K562 (cell line): ENCODE results near the gene GPR39. TPM values are rescaled to one million over a fixed set of nuclear protein-coding genes. Genes with fewer than 3 reads are reported as not detected.
A peak's percentile ranks its signal among the peaks of the same experiment; 100 is the strongest.

Experiments used
- KDM5B ChIP-seq: fragments of 200-600 bp; sonication (generic); IDR thresholded peaks from 2 replicates; pipeline ENCODE4 v1.6.1; 2012; ENCODE audit warnings: low read depth, mild to moderate bottlenecking, moderate library complexity, low read length, control low read depth, inconsistent platforms; ENCODE audit not compliant: insufficient replicate concordance
- POLR3A ChIP-seq: IDR thresholded peaks from 2 replicates; pipeline ENCODE4 v1.6.1; 2011; ENCODE audit warnings: borderline replicate concordance, mild to moderate bottlenecking, moderate library complexity; ENCODE audit not compliant: insufficient read length, insufficient read depth; ENCODE audit errors: extremely low read depth
- RBM14 ChIP-seq: fragments of 200-400 bp; formaldehyde crosslinking; IDR thresholded peaks from 2 replicates; pipeline ENCODE4 v1.6.1; 2018; ENCODE audit warnings: low read depth, mild to moderate bottlenecking, low read length, moderate library complexity, borderline replicate concordance; ENCODE audit not compliant: insufficient read depth
- SMC3 ChIP-seq: conservative IDR thresholded peaks from 2 replicates; pipeline ENCODE4 v1.6.1; 2011; ENCODE audit warnings: low read depth, low read length, improper control_type of control experiment; ENCODE audit not compliant: insufficient read depth
- ZNF316 ChIP-seq: fragments of 450-650 bp; IDR thresholded peaks from 2 replicates; pipeline ENCODE4 v1.6.1; 2016
- ZNF324 ChIP-seq: fragments of 250-450 bp; sonication (Bioruptor Pico); IDR thresholded peaks from 2 replicates; pipeline ENCODE4 v1.4.0; 2020; ENCODE audit warnings: mild to moderate bottlenecking
- ZNF444 ChIP-seq: fragments of 250-450 bp; sonication (Bioruptor Pico); IDR thresholded peaks from 2 replicates; pipeline ENCODE4 v1.4.0; 2020; ENCODE audit warnings: mild to moderate bottlenecking, moderate library complexity
- ZNF764 ChIP-seq: fragments of 250-450 bp; sonication (Bioruptor Pico); IDR thresholded peaks from 2 replicates; pipeline ENCODE4 v1.4.0; 2020; ENCODE audit warnings: low read depth, mild to moderate bottlenecking, moderate library complexity
- polyA plus RNA-seq, 8 experiments: library from polyadenylated mRNA; depleted of rRNA in 4 of 8; stranded (reverse) in 5 of 8; unstranded in 3 of 8; fragments of >200 nt; fragmentation: Nextera tagmentation in 2 of 8; fragmentation: Illumina TruSeq in 1 of 8; extraction: Ambion mirVana in 2 of 8; extraction: Trizol in 1 of 8; gene quantifications; 2 replicates each; pipeline versions ENCODE4 v1.2.1 to v1.2.3, GENCODE V29; 2011 to 2014; ENCODE audit warnings: inconsistent platforms in 1 of 8, missing spikeins in 1 of 8
- total RNA-seq, 7 experiments: library from RNA; depleted of rRNA in 6 of 7; stranded (reverse); fragments of >200 nt in 6 of 7; fragmentation: Illumina TruSeq in 2 of 7; extraction: Trizol in 2 of 7; gene quantifications; 2 replicates each; pipeline versions ENCODE4 v1.2.1 to v1.2.3, GENCODE V29; 2011 to 2021; ENCODE audit warnings: low replicate concordance in 1 of 7
- TF ChIP-seq, protein P1 (sequence below): fragments of 450-650 bp; IDR thresholded peaks from 2 replicates; pipeline ENCODE4 v1.6.1; 2018; ENCODE audit warnings: mild to moderate bottlenecking, low read depth; ENCODE audit not compliant: partially characterized antibody
- TF ChIP-seq, protein P2 (sequence below), 2 experiments: fragments of 450-650 bp; formaldehyde crosslinking in 1 of 2; IDR thresholded peaks; 2 replicates each; pipeline versions ENCODE4 v1.4.0 to v1.6.1; 2014 to 2020; ENCODE audit warnings: mild to moderate bottlenecking in 2 of 2, borderline replicate concordance in 1 of 2, low read depth in 1 of 2
- TF ChIP-seq, protein P3 (sequence below), 3 experiments: IDR thresholded peaks in 2 of 3; conservative IDR thresholded peaks in 1 of 3; 2 replicates each; pipeline ENCODE4 v1.5.1; 2011 to 2012; ENCODE audit warnings: low read length in 3 of 3, mild to moderate bottlenecking in 3 of 3, control low read depth in 2 of 3, improper control_type of control experiment in 1 of 3, inconsistent platforms in 1 of 3, low read depth in 1 of 3, mixed read lengths in 1 of 3, moderate library complexity in 1 of 3; ENCODE audit not compliant: insufficient read depth in 2 of 3

GPR39 gene
- total and polyA plus RNA-seq, 9 of the 15 experiments (the other 6 are each of a cell fraction or from before 2014, with no cell fraction given), result 0.04 TPM; not detected in 8

DNA sequence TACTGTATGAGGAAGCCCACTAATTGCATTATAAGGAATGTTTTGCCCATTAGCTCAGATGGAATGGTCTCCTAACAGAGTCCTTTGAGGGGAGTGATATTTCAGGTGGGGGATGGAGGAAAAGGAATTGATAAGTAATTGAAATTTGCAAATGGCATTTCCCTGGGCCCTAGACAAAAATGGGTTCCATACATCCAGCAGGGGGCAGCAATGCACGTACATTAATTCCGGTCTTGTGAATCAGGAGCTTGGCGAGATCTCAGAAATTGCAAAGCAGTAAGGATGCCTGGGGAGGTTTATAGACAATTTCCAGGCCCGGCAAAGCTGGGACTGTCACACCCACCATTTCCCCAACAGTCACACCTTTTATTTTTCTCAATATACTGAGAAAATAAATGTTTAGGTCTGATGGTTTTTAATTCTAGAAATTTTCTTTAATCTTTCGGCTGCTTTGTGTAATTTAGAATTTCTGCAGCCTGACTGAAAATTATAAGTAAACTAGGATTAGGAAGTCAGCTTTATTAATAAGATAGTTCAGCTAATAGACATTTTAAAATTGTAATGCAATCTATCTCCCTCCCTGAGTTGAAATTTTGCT, 130.6 kb downstream of the GPR39 start (continued):
- TF ChIP-seq, protein P1, sequence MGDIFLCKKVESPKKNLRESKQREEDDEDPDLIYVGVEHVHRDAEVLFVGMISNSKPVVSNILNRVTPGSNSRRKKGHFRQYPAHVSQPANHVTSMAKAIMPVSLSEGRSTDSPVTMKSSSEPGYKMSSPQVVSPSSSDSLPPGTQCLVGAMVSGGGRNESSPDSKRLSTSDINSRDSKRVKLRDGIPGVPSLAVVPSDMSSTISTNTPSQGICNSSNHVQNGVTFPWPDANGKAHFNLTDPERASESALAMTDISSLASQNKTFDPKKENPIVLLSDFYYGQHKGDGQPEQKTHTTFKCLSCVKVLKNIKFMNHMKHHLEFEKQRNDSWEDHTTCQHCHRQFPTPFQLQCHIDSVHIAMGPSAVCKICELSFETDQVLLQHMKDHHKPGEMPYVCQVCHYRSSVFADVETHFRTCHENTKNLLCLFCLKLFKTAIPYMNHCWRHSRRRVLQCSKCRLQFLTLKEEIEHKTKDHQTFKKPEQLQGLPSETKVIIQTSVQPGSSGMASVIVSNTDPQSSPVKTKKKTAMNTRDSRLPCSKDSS, result no peak
- TF ChIP-seq, protein P2, sequence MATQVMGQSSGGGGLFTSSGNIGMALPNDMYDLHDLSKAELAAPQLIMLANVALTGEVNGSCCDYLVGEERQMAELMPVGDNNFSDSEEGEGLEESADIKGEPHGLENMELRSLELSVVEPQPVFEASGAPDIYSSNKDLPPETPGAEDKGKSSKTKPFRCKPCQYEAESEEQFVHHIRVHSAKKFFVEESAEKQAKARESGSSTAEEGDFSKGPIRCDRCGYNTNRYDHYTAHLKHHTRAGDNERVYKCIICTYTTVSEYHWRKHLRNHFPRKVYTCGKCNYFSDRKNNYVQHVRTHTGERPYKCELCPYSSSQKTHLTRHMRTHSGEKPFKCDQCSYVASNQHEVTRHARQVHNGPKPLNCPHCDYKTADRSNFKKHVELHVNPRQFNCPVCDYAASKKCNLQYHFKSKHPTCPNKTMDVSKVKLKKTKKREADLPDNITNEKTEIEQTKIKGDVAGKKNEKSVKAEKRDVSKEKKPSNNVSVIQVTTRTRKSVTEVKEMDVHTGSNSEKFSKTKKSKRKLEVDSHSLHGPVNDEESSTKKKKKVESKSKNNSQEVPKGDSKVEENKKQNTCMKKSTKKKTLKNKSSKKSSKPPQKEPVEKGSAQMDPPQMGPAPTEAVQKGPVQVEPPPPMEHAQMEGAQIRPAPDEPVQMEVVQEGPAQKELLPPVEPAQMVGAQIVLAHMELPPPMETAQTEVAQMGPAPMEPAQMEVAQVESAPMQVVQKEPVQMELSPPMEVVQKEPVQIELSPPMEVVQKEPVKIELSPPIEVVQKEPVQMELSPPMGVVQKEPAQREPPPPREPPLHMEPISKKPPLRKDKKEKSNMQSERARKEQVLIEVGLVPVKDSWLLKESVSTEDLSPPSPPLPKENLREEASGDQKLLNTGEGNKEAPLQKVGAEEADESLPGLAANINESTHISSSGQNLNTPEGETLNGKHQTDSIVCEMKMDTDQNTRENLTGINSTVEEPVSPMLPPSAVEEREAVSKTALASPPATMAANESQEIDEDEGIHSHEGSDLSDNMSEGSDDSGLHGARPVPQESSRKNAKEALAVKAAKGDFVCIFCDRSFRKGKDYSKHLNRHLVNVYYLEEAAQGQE (IDR thresholded peaks at IDR 0.05; ENCODE audit: borderline replicate concordance), result peak; percentile 66; the same call in 1 of the 2 replicates
- TF ChIP-seq, protein P2 (CRISPR knock-in tag; IDR thresholded peaks at IDR 0.05; ENCODE audit: low read depth), result no peak
- TF ChIP-seq ZNF764 (CRISPR knock-in tag), result no peak
- no peak for TF ChIP-seq ZNF324
- TF ChIP-seq SMC3, result peak; percentile 59
- TF ChIP-seq ZNF316, result no peak
- TF ChIP-seq, protein P3, sequence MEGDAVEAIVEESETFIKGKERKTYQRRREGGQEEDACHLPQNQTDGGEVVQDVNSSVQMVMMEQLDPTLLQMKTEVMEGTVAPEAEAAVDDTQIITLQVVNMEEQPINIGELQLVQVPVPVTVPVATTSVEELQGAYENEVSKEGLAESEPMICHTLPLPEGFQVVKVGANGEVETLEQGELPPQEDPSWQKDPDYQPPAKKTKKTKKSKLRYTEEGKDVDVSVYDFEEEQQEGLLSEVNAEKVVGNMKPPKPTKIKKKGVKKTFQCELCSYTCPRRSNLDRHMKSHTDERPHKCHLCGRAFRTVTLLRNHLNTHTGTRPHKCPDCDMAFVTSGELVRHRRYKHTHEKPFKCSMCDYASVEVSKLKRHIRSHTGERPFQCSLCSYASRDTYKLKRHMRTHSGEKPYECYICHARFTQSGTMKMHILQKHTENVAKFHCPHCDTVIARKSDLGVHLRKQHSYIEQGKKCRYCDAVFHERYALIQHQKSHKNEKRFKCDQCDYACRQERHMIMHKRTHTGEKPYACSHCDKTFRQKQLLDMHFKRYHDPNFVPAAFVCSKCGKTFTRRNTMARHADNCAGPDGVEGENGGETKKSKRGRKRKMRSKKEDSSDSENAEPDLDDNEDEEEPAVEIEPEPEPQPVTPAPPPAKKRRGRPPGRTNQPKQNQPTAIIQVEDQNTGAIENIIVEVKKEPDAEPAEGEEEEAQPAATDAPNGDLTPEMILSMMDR (IDR thresholded peaks at IDR 0.05 in 2 of 3, conservative IDR thresholded peaks at IDR 0.05 in 1 of 3; ENCODE audit: insufficient read depth in 2 of 3, low read depth in 1 of 3, low read length in 3 of 3), result peak; percentile 58 to 71 (median 63)
- TF ChIP-seq ZNF444, result no peak
- no peak for TF ChIP-seq KDM5B
- no peak for TF ChIP-seq RBM14
- no peak for TF ChIP-seq POLR3A
